CD4-positive, alpha-beta T cell treated with Interferon alpha-2 for 1 hour (primary cell): Measurements from ENCODE around the gene TSPAN8.
"Not testable (repeated sequence)": the region's sequence is repeated elsewhere in the genome, so short reads cannot be mapped to it uniquely, and the experiment has no call there.

Experiments
- DNase-seq, 2 donors: peaks; one replicate each; pipeline ENCODE4 v3.0.0-alpha.2; 2020 to 2022

Gene TSPAN8

DNA sequence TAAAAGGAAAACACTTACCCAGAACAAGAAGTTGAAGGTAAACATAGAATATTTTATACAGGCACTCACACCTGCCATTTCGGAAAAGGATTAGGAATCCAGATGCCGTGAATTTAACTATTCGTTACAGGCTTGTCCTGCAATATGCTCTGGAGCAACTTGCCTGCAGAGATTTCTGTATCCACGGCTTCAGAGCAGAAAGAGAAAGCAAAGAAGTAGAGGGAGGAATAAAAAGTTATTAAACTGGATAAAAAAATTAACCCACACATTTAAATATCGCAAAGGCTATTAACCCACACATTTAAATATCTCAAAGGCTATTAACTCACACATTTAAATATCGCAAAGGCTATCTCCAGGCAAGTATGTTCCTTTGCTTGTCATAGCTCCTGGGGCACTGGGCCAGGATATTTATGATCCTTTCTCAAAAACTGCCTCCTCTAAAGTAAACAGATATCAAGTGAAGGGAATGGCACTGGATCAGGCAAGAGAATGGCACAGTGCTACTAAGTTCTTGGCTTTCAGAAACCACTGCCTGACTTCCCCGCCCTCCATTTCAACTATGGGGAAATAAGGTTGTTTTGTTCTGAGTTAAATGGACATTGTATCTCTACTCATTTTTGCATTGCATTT, at the start of gene TSPAN8:
TSS of gene TSPAN8 (minus strand) at position 399 of the 633 bp plus-strand sequence. CDS start at position 78, 321 bp downstream.
- no peak for DNase-seq

DNA sequence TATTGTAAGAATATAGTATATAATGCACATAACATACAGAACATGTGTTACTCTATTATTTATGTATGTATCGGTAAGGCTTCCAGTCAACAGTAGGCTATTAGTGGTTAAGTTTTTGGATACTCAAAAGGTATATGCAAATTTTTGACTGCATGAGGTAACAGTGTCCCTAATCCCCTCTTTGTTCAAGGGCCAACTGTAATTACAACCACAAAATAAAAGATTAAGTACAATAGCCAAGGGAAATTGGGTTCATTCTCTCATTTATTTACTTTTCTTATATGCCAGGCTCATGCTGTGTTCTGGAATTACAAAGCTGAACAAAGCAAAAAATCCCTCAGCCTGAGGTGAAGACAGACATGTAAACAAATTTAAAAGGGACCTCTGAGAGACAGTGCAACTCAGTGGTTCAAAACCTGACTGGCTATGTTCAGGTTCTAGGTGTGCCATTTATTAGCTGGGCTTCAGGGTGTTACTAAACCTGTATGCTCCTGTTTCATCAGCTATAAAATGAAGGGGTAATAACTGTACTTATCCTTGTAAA, 43.4 kb upstream of the TSPAN8 start:
- DNase-seq, result no peak

DNA sequence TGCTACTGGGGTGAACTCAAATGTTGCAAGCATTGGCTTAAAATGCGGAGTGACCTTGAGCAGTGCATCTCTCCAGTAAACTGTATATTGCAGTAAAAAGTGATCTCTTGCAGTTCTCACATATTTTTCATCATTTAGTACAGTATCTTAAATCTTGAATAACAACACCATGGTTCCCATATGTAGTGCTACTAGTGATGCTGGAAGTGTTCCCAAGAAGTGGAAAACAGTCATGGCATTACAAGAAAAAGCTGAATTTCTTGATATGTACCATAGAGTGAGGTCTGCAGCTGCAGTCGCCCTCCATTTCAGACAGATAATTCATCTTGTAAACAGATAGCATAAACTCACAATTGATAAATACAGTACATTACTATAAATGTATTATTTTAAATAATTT, 42.9 kb upstream of the TSPAN8 start:
- DNase-seq, result no peak

DNA sequence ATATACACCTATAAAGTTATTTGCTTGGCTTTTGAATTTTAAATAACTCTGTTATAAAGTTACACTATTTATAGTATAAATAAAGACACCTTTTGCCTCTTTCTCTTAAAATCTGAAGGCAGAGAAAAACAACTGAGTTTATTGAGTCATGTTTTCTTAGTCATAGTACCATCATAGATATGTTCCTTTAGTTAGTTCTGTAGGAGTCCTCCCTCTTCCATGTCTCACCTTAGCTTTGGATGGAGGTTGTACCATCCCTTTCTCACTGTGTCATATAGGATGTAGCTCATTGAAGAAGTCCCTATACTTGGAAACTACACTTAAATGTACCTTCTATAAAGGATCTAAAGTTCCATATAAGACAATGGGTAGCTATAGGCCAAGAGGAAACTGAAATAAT, 39.7 kb upstream of the TSPAN8 start:
- no peak for DNase-seq

DNA sequence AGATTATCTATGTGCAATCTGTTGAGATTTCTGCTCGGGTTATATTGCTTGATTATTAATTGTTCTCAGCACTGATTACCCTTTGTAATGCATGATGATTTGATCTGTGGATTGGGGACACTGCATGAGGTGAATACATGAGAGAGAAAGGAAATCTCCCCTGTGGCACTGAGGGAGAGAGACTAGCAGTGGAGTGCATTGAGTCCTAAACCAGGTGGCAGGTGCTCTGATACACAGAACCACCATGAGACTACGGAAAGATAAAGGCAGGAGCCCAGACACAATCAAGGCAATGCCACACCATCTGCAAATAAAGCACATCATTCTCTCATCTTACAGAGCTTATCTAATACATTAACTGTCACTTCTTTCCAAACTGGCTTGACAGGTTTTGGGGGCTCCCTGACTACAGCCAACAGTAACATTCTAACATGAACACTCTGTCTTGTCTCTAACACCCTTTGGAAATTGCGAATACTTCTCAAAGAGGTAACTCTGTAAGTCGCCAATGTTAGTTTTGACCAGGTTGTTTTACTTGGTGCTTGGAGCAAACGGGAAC, 37.6 kb upstream of the TSPAN8 start:
- DNase-seq, result no peak

DNA sequence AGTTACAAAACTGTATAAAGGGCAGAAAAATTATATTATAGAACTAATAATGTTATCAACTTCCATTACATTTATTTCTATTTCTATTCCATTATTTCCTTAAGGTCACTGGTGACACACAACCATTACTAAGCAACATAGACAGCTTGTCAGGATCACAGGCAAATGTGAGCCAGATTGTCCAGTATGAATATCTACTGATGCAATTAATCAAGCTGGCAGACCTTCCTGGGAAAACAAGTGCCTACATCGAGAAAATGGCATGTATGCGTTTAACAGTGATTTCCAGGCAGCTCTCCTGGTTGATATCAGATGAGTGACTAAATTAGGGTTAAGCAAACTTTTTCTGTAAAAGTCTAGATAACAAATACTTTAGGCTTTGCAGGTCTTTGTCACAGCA, 36.9 kb upstream of the TSPAN8 start:
- no peak for DNase-seq

DNA sequence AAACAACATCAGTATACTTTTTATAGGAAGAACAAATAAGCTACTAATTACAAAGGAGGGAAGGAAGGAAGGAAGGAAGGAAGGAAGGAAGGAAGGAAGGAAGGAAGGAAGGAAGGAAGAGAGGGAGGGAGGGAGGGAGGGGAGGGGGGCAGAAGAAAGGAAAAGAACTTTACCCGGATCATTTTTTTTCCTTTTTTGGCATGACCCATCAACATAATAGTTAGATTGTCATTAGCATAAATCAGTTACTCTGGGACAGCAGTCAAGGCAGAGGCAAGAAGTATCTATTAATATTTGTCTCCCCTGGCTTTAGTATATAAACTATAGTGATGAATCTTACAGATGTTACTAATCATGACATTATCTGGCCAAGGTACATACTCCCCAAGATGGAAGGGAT, 35.2 kb upstream of the TSPAN8 start:
- no peak for DNase-seq

DNA sequence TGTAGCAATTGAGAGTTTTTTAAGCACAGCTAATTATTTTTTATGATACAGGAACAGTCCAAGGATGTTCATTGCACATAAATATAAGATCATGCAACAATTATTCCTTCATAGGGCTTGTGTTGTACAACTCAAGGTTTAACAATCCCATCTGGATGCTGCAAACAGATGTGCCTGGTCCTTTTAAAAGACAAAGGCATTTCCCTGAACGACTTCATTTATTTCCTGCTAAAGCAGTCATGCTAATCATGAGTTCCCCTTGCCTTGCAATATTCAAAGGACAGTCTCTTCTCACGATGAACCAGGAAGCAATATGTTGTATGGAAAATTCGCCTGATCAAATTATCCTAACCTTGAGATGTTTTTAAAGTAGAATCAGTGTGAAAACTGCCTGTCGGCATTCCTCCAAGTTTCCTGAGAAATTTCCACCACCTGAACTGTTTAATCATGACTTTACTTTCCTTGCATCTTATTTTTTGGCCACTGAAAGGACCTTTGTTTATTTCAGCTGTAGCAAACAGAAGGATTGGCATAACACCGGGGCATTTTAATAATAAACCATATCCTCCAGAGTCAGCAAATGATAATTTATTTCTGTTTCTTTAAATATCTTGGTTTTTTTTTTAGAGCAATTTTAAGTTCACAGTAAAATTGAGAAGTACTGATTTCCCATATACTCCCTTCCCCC, 33.9 kb upstream of the TSPAN8 start:
- DNase-seq, result no peak

DNA sequence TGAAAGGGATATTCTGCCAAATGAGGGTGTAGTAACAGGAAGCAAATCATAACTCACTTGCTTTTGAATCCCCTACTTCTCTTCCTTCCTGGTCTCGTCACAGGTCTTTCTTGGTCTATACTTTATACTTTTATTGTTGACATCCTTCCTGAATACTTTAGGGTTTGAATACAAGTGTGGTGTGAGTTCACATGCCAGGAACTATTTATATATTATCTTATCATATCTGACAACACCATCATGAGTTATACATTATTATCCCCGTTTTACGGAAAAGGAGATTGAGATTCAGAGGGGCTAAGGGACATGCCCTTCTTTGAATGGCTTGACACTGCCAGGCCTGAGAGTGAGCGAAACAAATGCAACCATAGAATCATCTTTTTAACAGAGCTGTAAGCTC, 33.0 kb upstream of the TSPAN8 start:
- no peak for DNase-seq

DNA sequence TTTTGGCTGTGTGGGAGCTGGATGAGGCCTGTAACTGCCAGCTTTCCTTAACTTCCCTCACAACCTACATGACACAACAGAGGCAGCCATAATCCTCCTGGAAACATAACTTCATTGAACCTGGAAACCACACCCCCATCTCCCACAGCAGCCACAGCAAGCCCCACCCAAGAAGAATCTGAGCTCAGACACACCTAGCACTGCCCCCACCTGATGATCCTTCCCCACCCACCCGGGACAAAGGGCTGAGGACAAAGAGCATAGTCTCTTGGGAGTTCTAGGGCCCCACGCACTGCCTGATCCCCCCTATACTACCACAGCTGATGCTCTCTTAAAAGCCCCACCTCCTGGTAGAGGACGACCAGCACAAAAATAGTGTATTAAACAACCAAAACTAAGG, 29.6 kb upstream of the TSPAN8 start:
- DNase-seq, result no peak

DNA sequence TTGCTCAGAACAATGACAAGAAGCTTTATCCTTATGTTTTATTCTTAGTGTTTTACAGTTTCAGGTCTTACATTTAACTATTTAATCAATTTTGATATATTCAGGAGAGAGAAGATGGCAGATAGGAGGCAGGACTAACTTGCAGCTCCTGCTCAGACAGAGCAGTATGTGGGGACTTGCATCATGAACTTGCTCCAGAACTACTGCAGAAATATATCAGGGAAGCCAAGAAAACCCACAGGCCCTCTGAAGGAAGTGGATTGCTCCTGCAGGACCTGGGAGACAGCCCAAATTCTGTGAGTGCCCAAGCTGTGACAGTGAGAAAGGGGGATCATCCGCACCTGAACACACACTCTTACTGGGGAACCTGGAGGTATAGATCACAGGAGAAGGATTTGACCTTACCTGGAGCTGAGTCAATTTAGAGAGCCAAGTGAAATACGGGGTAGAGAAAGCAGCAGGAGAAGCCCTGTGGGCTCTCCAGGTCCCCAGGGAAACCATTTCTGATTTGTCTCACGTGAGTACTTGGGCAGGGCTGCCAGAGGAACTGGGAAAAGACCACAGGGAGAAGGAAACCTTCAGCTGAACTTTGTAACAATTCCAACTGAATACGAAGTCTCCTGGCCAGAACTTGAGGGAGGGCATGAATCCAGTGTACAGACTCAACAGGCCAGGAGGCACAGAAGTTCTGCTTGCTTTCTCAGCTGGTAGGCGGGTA, 28.9 kb upstream of the TSPAN8 start:
- no peak for DNase-seq

DNA sequence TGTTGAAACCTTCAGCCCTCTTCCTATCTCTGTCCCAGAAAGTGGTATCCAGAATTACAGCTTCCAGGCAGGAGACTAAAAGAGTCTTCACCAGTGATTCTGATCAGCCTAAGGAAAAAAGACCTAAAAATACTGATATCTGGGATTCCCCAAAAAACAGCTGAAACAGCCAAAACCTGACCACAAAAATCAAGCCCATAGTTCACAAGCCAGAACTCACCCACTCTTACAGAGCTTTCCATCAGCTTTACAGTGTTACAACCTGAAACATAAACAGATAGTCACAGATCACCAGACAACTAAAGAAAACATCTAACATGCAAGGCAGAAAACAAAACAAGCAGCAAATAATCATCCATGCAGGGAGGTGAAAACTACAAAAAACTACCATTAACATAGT, 26.0 kb upstream of the TSPAN8 start:
- DNase-seq, result no peak

DNA sequence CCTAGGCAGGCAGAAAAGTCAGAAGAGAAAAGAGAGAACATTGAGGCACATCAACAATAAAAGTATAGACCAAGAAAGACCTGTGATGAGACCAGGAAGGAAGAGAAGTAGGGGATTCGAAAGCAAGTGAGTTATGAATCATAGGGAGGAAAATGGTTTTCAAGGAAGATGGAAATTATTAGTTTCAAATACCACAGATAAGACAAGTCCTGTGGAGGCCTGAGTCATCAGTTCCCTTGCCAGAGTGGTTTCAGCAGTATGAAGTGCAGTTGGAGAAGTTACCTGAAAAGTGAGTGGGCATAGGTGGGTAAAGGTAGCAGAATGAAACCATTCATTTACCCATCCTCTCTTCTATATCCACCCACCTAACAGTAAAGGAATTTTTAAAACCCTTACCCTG, 25.2 kb upstream of the TSPAN8 start:
- no peak for DNase-seq

DNA sequence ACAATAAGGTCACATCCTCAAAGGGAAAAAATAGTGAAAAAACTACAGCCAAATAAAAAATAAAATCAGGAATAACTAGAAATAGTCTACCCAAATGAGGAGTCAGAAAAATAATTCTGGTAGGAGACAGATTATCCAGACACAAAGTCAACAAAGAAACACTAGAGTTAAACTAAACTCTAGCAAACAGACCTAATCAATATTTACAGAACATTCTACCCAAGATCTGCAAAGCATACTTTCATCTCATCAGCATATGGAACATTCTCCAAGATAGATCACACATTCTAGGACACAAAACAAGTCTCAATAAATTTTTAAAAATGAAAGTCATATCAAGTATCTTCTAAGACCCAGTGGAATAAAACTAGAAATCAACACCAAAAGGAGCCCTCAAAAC, 20.4 kb upstream of the TSPAN8 start:
- DNase-seq, result no peak

DNA sequence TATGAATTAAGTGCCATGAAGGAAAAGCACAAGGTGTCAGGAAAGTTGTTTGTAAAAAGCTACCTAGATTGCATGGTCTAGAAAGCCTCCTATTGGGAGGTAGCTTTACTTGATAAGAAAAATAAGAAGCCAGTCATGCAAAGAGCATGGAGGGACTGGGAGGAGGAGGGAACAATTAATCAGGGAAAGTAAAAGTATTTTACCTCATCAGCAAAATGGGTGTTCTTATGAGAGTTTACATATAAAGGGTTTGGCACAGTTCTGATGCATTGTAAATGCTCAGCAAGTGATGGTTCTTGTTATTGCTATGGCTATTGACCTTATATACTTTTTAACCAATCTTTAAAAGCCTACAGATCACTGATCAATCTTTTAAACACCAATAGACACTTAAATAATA, 17.0 kb upstream of the TSPAN8 start:
- DNase-seq, result no peak

DNA sequence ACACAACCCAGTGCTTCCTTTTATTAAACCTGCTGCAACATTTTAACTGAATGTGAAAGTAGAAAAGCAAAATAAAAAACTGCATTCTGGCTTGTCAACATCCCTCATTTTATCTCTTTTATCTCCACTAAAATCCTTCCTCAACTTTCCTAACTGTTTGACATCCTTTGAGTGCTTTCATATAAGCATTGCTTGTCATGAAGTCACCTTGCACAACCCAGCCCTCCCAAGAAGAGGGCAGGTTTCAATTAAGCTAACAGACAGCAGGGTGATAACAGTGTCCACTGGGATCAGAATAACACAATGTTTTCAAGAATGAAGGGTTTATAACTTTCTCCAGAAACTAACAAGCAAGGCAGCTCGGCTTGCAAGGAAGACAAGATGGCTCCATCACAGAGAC, 16.3 kb upstream of the TSPAN8 start:
- no peak for DNase-seq

DNA sequence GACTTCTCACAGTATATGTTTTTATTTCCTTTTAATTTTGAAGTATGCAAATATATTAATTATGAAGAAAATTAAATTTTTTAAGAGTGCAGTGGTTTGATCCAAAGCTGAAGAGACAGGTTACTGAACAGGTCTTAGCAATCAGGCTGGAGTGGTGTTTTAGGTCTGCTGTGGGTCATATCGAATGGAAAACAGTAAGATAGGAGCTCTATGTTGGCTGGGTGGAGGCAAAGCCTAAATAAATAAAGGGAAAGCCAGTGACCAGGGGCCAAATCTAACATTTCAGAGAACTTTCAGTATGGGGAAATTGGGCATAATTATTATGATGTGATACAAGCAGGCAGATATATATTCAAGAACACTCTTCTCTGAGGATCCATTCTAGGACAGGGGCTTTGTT, 12.7 kb upstream of the TSPAN8 start:
- DNase-seq, result no peak

DNA sequence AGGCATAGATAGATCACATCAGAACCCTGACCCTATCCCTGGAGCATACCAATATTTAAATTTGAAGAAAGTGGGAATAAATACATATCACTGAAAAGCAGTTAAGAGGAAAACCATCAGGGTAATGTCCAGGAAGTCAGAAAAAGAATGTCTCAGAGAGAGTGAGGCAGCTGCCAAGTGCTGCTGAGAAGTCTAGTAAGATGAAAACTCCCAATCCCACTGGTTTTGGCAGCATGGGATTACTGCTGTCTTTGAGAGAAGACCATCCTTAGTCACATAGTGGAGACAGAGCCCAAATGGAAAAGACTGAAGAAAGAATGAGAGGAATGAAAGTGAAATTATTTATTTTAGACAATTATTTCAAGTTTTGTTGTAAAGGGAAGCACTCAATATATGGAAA, 11.5 kb upstream of the TSPAN8 start:
- no peak for DNase-seq

DNA sequence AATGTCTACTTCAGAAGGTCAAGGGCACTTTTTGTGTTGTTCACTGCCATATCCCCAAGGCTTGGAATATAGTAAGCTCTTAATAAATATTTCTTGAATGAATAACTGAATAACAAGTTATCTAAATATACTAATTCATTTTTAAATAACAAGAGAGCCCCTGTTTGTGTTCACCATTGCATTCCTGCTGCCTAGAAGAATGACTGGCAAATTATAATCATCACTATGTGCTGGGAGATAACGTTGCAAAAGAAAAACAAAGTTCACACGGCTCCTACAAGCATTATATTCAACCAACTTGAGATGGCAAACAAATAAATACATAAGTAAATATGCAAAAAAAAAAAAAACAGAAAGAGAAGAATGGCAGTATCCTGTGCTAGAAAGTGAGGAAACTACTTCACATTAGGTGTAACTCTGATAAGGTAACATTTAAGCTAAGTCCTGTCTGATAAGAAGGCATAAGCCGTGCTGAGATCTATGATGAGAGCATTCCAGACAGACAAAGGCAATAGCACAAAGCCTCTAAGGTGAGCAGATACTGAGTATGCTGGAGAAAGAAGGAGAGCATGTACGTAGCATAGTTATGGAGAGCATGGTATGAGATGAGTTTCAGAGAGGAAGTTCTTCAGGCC, 9.2 kb upstream of the TSPAN8 start:
- no peak for DNase-seq

DNA sequence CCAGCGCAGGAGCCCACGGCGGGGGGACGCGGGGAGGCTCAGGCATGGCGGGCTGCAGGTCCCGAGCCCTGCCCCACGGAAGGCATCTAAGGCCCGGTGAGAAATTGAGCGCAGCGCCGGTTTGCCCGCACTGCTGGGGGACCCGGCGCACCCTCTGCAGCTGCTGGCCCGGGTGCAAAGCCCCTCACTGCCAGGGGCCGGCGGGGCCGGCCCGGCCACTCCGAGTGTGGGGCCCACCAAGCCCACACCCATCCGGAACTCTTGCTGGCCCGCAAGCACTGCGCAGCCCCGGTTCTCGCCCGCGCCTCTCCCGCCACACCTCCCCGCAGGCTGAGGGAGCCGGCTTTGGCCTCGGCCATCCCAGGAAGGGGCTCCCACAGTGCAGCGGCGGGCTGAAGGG, 8.5 kb upstream of the TSPAN8 start:
- DNase-seq, result no peak

DNA sequence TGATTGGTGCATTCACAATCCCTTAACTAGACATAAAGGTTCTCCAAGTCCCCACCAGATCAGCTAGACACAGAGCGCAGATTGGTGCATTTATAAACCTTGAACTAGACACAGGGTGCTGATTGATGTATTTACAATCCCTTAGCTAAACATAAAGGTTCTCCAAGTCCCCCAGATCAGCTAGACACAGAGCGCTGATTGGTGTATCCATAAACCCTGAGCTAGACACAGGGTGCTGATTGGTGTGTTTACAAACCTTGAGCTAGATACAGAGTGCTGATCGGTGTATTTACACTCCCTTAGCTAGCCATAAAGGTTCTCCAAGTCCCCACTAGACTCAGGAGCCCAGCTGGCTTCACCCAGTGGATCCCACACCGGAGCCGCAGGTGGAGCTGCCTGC, 8.0 kb upstream of the TSPAN8 start:
- not testable (repeated sequence) for DNase-seq

DNA sequence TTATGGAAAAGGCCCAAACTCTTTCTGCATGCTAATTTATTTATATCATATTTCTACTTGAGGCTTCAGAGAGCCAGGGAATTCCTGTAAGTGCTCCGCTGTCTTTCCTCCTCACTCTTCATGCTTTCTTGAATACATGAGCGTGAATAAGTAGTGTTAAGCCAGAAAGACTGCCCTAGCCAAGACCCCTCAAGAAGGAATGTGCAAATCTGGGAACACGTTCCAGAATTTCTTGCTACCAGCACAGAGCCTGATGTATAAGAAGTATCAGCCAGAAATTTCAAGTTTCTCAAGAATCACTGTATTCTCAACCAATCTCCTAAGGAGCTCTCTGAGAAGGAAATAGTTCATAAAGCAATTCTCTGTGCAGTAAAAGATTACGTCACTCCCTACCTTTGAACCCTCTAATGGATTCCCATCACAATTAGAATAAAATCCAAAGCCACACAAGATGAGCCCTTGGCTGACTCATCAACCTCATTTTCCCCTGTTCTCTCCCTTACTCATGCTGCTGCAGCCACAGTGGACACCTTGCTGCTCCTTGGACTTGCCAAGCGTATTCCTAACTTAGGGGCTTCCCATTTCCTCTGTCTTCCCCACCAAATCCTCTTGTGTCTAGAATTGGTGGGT, 6.9 kb upstream of the TSPAN8 start:
- no peak for DNase-seq

DNA sequence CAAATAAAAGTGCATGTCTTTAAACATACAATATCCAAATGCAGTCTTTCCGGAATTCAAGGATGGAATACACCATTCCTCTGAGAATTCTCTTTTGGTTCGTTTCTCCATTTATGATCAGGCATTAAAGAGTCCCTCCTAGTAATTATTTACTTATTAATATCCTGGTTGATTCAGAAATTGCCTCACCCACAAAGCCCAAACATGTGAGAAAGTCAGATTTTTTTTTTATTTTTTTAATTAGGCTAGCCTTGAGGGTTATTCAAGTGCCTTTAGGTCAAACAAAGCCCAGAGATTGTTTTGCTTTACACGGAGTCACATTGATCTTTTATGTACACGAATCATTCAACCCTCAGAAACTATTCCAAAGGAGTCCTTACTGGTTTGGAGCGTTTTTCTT, 6.4 kb upstream of the TSPAN8 start:
- DNase-seq, result no peak
